CD14-positive monocyte (primary cell): ENCODE results near the gene CTNND2. TPM values are rescaled to one million over a fixed set of nuclear protein-coding genes. Genes with fewer than 3 reads are reported as not detected.

Source experiments
- DNase-seq, 3 donors: peaks; one replicate each; pipeline ENCODE4 v3.0.0-alpha.2; 2011 to 2022
- H2AFZ ChIP-seq: 2 replicates; pipeline ENCODE4 v1.6.0; 2012; ENCODE audit warnings: mild to moderate bottlenecking, low read depth, low read length, inconsistent platforms; ENCODE audit not compliant: insufficient read depth, poor library complexity, severe bottlenecking
- H3K27ac ChIP-seq, 2 donors: 1 replicate in 1 of 2; 2 replicates in 1 of 2; pipeline ENCODE4 v1.5.1; 2012 to 2013; ENCODE audit warnings: low read length in 2 of 2, control low read depth in 1 of 2, inconsistent platforms in 1 of 2, low read depth in 1 of 2, mild to moderate bottlenecking in 1 of 2
- H3K27me3 ChIP-seq, 2 donors: one replicate each; pipeline versions ENCODE4 v1.6.0 to v1.6.1; 2011 to 2013; ENCODE audit warnings: low read length in 2 of 2; ENCODE audit not compliant: control insufficient read depth in 2 of 2, insufficient read depth in 2 of 2
- H3K36me3 ChIP-seq, 2 donors: replicated peaks in 1 of 2; 1 replicate in 1 of 2; 2 replicates in 1 of 2; pipeline versions ENCODE4 v1.5.1 to v1.6.1; 2012 to 2013; ENCODE audit warnings: low read length in 2 of 2, control low read depth in 1 of 2, inconsistent platforms in 1 of 2, mild to moderate bottlenecking in 1 of 2; ENCODE audit not compliant: insufficient read depth in 2 of 2, control insufficient read depth in 1 of 2
- H3K4me1 ChIP-seq, 2 donors: 1 replicate in 1 of 2; 2 replicates in 1 of 2; pipeline versions ENCODE4 v1.5.1 to v1.6.1; 2012 to 2013; ENCODE audit warnings: low read length in 2 of 2, control low read depth in 1 of 2, inconsistent platforms in 1 of 2, mild to moderate bottlenecking in 1 of 2, moderate library complexity in 1 of 2; ENCODE audit not compliant: insufficient read depth in 2 of 2, control insufficient read depth in 1 of 2
- H3K4me2 ChIP-seq: replicated peaks from 2 replicates; pipeline ENCODE3; 2012; ENCODE audit warnings: low read length, moderate library complexity, mild to moderate bottlenecking; ENCODE audit not compliant: poor library complexity, severe bottlenecking; ENCODE audit errors: extremely low read depth
- H3K4me3 ChIP-seq, 3 experiments: fragments of 200-600 bp in 1 of 3; sonication (generic) in 1 of 3; replicated peaks in 1 of 3; 1 replicate in 2 of 3; 2 replicates in 1 of 3; pipeline ENCODE4 v1.5.1; 2011 to 2013; ENCODE audit warnings: low read length in 3 of 3, mild to moderate bottlenecking in 3 of 3, control low read depth in 2 of 3, low read depth in 2 of 3, inconsistent platforms in 1 of 3, moderate library complexity in 1 of 3
- H3K79me2 ChIP-seq: 2 replicates; pipeline ENCODE4 v1.6.0; 2012; ENCODE audit warnings: mild to moderate bottlenecking, control low read depth, inconsistent platforms, low read length, moderate library complexity; ENCODE audit not compliant: insufficient read depth
- H3K9ac ChIP-seq: 2 replicates; pipeline ENCODE4 v1.6.0; 2017; ENCODE audit warnings: low read length, mild to moderate bottlenecking; ENCODE audit not compliant: insufficient read depth, poor library complexity, severe bottlenecking
- H3K9me3 ChIP-seq, 2 donors: replicated peaks in 1 of 2; 1 replicate in 1 of 2; 2 replicates in 1 of 2; pipeline versions ENCODE4 v1.5.1 to v1.6.1; 2012 to 2013; ENCODE audit warnings: low read length in 2 of 2, control low read depth in 1 of 2; ENCODE audit not compliant: control insufficient read depth in 1 of 2, insufficient read depth in 1 of 2
- H4K20me1 ChIP-seq: 2 replicates; pipeline ENCODE4 v1.6.0; 2012; ENCODE audit warnings: mild to moderate bottlenecking, low read length, control low read depth, moderate library complexity; ENCODE audit not compliant: insufficient read depth
- H3K27ac Mint-ChIP-seq, 7 donors: one replicate each; pipeline ENCODE4 v1.8.0; 2020; ENCODE audit warnings: mild to moderate bottlenecking in 7 of 7, mixed read lengths in 7 of 7, moderate library complexity in 6 of 7, inconsistent platforms in 2 of 7
- H3K27me3 Mint-ChIP-seq, 3 donors: one replicate each; pipeline ENCODE4 v1.8.0; 2021 to 2022; ENCODE audit warnings: low read depth in 3 of 3, mild to moderate bottlenecking in 3 of 3, mixed read lengths in 3 of 3, moderate library complexity in 3 of 3, inconsistent platforms in 1 of 3
- H3K36me3 Mint-ChIP-seq, 2 donors: one replicate each; pipeline ENCODE4 v1.8.0; 2020; ENCODE audit warnings: mixed read lengths in 2 of 2, inconsistent platforms in 1 of 2, mild to moderate bottlenecking in 1 of 2
- H3K4me1 Mint-ChIP-seq: one replicate; pipeline ENCODE4 v1.8.0; 2020; ENCODE audit warnings: mild to moderate bottlenecking, mixed read lengths
- H3K4me3 Mint-ChIP-seq, 2 donors: one replicate each; pipeline ENCODE4 v1.8.0; 2020; ENCODE audit warnings: mild to moderate bottlenecking in 2 of 2, mixed read lengths in 2 of 2, moderate library complexity in 1 of 2
- H3K9me3 Mint-ChIP-seq, 7 donors: one replicate each; pipeline ENCODE4 v1.8.0; 2020 to 2022; ENCODE audit warnings: mixed read lengths in 7 of 7, mild to moderate bottlenecking in 6 of 7, moderate library complexity in 6 of 7, inconsistent platforms in 2 of 7
- WGBS: methylation state at CpG from one replicate; pipeline ENCODE4 v1.1.5; 2013; ENCODE audit warnings: missing lambda C conversion rate; ENCODE audit not compliant: insufficient coverage; 5-methylcytosine and 5-hydroxymethylcytosine counted together
- intact Hi-C, 2 donors: fragments of 100-400 bp; cut with micrococcal nuclease; formaldehyde crosslinking; loops; one replicate each; pipeline versions ENCODE4 v1.15.0 to v1.15.1; 2023
- polyA plus RNA-seq, 3 donors: library from polyadenylated mRNA; depleted of rRNA in 1 of 3; unstranded in 2 of 3; stranded (reverse) in 1 of 3; fragments of 300-500 nt in 2 of 3; fragments of >200 nt in 1 of 3; fragmentation: Illumina TruSeq in 2 of 3; gene quantifications; 1 replicate in 2 of 3; 2 replicates in 1 of 3; pipeline ENCODE4 v1.2.3, GENCODE V29; 2012 to 2021
- TF ChIP-seq, protein P1 (sequence below): fragments of 200-600 bp; IDR thresholded peaks from one replicate; pipeline ENCODE4 v1.8.0; 2022; ENCODE audit warnings: antibody characterized with exemption, mild to moderate bottlenecking

The CTNND2 gene
- polyA plus RNA-seq, 3 donors = not detected

GRCh38 chr5:11890777-11891176, 13.5 kb downstream of the CTNND2 start:
- H3K36me3 ChIP-seq = no peaks in the 10 kb centered on the region
- Mint-ChIP-seq H3K27ac (no peak overlapping the region), H3K4me1 (no peaks in the 10 kb centered on the region), H3K9me3 (peaks cover 0 to 9% (median 3%) of the 10 kb centered on the region in 7 donors), H3K36me3 (no peaks in the 10 kb centered on the region), H3K27me3 (no peaks in the 10 kb centered on the region), H3K4me3 (no peak overlapping the region)
- H3K9me3 ChIP-seq = no peaks in the 10 kb centered on the region
- no peak overlapping the region for H3K4me2 ChIP-seq
- no peak overlapping the region for H3K4me3 ChIP-seq
- 67% methylated on average over 3 of the region's 3 CpGs for WGBS
- H2AFZ ChIP-seq = no peak overlapping the region
- no peaks in the 10 kb centered on the region for H3K4me1 ChIP-seq
- TF ChIP-seq, protein P1, sequence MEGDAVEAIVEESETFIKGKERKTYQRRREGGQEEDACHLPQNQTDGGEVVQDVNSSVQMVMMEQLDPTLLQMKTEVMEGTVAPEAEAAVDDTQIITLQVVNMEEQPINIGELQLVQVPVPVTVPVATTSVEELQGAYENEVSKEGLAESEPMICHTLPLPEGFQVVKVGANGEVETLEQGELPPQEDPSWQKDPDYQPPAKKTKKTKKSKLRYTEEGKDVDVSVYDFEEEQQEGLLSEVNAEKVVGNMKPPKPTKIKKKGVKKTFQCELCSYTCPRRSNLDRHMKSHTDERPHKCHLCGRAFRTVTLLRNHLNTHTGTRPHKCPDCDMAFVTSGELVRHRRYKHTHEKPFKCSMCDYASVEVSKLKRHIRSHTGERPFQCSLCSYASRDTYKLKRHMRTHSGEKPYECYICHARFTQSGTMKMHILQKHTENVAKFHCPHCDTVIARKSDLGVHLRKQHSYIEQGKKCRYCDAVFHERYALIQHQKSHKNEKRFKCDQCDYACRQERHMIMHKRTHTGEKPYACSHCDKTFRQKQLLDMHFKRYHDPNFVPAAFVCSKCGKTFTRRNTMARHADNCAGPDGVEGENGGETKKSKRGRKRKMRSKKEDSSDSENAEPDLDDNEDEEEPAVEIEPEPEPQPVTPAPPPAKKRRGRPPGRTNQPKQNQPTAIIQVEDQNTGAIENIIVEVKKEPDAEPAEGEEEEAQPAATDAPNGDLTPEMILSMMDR = no peak
- intact Hi-C loops = no loop called here
- H3K79me2 ChIP-seq = no peaks in the 10 kb centered on the region
- no peaks in the 10 kb centered on the region for H3K27me3 ChIP-seq
- no peak for DNase-seq
- H4K20me1 ChIP-seq = no peaks in the 10 kb centered on the region
- no peak overlapping the region for H3K9ac ChIP-seq
- no peak overlapping the region for H3K27ac ChIP-seq

- Mint-ChIP-seq H3K27ac (no peak overlapping the region), H3K4me1 (no peaks in the 10 kb centered on the region), H3K27me3 (no peaks in the 10 kb centered on the region), H3K4me3 (no peak overlapping the region), H3K9me3 (peaks cover 0 to 9% (median 4%) of the 10 kb centered on the region in 7 donors), H3K36me3 (no peaks in the 10 kb centered on the region)
- Histone ChIP-seq H3K9me3 (no peaks in the 10 kb centered on the region), H3K4me2 (no peak overlapping the region), H3K27ac (no peak overlapping the region), H3K27me3 (no peaks in the 10 kb centered on the region), H4K20me1 (no peaks in the 10 kb centered on the region), H2AFZ (no peak overlapping the region), H3K9ac (no peak overlapping the region), H3K36me3 (no peaks in the 10 kb centered on the region), H3K4me1 (no peaks in the 10 kb centered on the region), H3K4me3 (no peak overlapping the region), H3K79me2 (no peaks in the 10 kb centered on the region)
- TF ChIP-seq, protein P1 = no peak
- intact Hi-C loops = no loop called here
- DNase-seq = no peak
- WGBS = no CpG with 5 or more reads among the region's 4 CpGs
These were observed 16.0 kb downstream of the CTNND2 start for GRCh38 chr5:11888221-11888620.
